MM.1S (cell line): ENCODE results near the gene OR8A1.

ENCODE experiments used
- CTCF ChIP-seq: fragments of 300-600 bp; sonication (generic); IDR thresholded peaks from 2 replicates; pipeline ENCODE4 v1.5.1; 2016; ENCODE audit warnings: antibody characterized with exemption, low read length, mixed read lengths
- EZH2 ChIP-seq: fragments of 300-600 bp; sonication (generic); optimal IDR thresholded peaks from 2 replicates; pipeline ENCODE3; 2017; ENCODE audit warnings: low read depth, mild to moderate bottlenecking, antibody characterized with exemption, low read length, mixed read lengths
- EZH2phosphoT487 ChIP-seq: fragments of 300-600 bp; sonication (generic); IDR thresholded peaks from 2 replicates; pipeline ENCODE4 v1.6.1; 2018; ENCODE audit warnings: antibody characterized with exemption, low read length

- TF ChIP-seq CTCF: no peak
- TF ChIP-seq EZH2: no peak
- no peak for TF ChIP-seq EZH2phosphoT487
Observed at GRCh38 chr11:124611064-124611463, 41.3 kb downstream of the OR8A1 start, which contains the start of gene PANX3.
